Activated CD4-positive, CD25-positive, alpha-beta regulatory T cell treated with anti-CD3 and anti-CD28 coated beads, Interleukin-2, amount 50 U/mL, for 24 hours (primary cell): ENCODE measurements around the gene TMBIM1.
"Not testable (repeated sequence)": the region's sequence is repeated elsewhere in the genome, so short reads cannot be mapped to it uniquely, and the experiment has no call there.

ENCODE experiments used
- ATAC-seq, 2 donors: fragments of 150-1000 bp; cut with Tn5 transposase; one replicate each; pipeline ENCODE4 v1.10.0; 2021; ENCODE audit warnings: mild to moderate bottlenecking in 1 of 2, moderate library complexity in 1 of 2

TMBIM1 gene

DNA sequence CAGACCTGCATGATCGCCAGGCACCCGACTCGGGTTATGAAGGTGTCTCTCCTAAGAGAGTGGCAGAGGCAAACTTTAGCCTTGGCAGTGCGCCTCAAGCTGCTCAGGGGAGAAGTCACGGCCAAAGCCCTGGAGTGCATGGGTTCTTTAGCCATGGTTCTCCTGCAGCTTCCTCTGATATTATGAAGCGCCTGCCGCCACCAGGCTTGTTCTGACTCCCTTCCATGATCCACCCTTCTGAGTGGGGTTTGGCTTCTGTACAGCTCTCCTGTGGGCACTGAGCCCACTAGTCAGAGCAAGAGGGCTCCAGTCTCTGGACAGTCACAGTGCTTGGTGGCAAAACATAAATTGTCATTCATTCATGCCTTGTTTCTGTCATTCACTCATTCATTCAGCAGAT is 25.9 kb upstream of the TMBIM1 start:
- ATAC-seq = no peak

GRCh38 chr2:218317835-218318234 is 25.5 kb upstream of the TMBIM1 start:
- no peak for ATAC-seq

GRCh38 chr2:218317303-218317630 is 25.0 kb upstream of the TMBIM1 start:
- ATAC-seq = no peak

GRCh38 chr2:218315397-218315796 is 23.1 kb upstream of the TMBIM1 start:
- no peak for ATAC-seq

- not testable (repeated sequence) for ATAC-seq
Measured at GRCh38 chr2:218314764-218315163, 22.5 kb upstream of the TMBIM1 start.

DNA sequence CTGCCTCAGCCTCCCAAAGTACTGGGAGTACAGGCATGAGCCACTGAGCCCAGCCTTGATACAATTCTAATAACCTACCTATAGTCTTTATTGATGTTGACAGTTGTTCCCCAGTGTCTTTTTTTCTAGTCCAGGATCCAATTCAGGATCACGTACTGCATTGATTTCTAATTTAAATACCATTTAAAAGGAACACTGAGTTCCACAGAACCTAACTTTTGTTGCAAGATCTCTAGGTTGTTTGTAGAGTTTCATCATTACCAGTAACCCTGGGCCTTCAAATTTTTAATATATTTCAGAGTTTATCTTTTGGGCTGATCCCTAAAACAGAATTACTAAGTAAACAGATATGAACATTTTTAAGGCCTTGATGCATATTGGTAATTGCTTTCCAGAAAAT is 21.1 kb upstream of the TMBIM1 start:
- ATAC-seq = no peak

- no peak for ATAC-seq
Measured at GRCh38 chr2:218312267-218312756, 20.0 kb upstream of the TMBIM1 start.

GRCh38 chr2:218311541-218312266 is 19.4 kb upstream of the TMBIM1 start:
- ATAC-seq = not testable (repeated sequence)

DNA sequence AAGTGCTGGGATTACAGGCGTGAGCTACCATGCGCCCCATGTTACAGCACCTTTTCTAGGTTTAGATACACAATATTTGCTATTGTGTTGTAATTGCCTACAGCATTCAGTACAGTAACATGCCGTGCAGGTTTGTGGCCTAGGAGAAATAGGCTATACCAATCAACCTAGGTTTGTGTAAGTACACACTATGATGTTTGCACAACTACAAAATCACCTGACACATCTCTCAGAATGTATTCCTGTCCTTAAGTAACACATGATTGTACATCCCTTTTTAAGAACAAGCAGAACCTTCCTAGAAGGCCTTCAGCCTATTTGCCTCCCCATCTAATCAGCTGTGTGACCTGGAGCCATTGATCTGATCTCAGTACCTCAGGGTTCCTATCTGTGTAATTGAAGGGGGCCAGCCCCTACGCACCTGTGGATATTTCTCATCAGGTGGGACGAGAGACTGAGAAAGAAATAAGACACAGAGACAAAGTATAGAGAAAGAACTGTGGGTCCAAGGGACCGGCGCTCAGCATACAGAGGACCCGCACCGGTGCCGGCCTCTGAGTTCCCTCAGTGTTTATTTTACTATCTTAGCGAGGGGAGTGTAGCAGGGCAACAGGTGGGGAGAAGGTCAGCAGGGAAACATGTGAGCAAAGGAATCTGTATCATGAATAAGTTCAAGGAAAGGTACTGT is 18.7 kb upstream of the TMBIM1 start:
- ATAC-seq = no peak

GRCh38 chr2:218307415-218308090 is 15.2 kb upstream of the TMBIM1 start:
- no peak for ATAC-seq

- no peak for ATAC-seq
Measured at GRCh38 chr2:218306184-218306920, 14.0 kb upstream of the TMBIM1 start.

- ATAC-seq = no peak
Measured at GRCh38 chr2:218305383-218305782, 13.1 kb upstream of the TMBIM1 start.

DNA sequence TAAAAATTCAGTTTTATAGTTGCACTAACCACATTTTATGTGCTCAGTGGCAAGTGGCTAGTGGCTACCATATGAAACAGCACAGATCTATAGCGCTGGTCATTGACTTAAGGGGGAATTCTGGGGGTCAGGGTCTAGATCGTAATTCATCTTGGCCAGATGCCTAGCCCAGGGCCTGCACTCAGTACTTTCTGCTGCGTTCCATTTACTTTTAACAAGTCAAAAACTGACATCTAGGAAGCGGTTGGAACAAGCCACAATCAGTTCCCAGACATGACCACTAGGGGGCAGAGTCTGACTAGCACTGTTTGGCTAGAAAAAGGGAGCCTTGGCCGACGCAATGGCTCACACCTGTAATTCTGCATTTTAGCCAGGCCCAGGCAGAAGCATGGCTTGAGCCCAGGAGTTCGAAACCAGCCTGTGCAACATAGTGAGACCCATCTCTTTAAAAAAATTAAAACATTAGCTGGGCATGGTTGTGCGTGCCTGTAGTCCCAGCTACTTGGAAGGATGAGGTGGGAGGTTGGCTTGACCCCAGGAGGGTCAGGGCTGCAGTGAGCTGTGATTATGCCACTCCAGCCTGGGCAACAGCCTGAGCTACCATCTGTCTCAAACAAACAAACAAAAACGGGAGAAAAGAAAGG is 9.0 kb upstream of the TMBIM1 start:
- peak; percentile 83 to 92 for ATAC-seq

DNA sequence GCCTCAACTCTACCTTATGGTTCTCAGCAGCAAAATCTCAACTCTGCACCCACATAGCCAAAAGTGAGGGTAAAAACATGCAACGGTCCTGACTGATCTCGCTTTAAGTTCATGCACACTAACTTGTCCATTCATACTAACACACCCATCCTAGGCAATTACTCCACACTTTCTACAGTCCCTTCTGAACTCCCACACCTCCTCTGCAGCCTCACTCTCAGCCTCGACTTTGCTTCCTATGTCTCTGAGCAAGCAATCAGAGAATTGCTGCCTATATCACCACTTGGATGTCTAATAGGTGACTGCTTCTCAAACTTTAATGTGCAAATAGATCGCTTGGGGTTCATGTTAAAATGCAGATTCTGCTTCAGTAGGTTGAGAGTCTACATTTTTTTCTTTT is 7.8 kb upstream of the TMBIM1 start:
- ATAC-seq = no peak

- no peak for ATAC-seq
Measured at GRCh38 chr2:218298314-218298875, 6.1 kb upstream of the TMBIM1 start.

GRCh38 chr2:218296847-218297246 is 4.5 kb upstream of the TMBIM1 start:
- ATAC-seq = no peak

GRCh38 chr2:218296200-218296599 is 3.9 kb upstream of the TMBIM1 start:
- ATAC-seq = no peak

GRCh38 chr2:218295029-218295428 is 2.7 kb upstream of the TMBIM1 start:
- no peak for ATAC-seq

GRCh38 chr2:218294430-218295022 is 2.2 kb upstream of the TMBIM1 start:
- ATAC-seq = no peak

DNA sequence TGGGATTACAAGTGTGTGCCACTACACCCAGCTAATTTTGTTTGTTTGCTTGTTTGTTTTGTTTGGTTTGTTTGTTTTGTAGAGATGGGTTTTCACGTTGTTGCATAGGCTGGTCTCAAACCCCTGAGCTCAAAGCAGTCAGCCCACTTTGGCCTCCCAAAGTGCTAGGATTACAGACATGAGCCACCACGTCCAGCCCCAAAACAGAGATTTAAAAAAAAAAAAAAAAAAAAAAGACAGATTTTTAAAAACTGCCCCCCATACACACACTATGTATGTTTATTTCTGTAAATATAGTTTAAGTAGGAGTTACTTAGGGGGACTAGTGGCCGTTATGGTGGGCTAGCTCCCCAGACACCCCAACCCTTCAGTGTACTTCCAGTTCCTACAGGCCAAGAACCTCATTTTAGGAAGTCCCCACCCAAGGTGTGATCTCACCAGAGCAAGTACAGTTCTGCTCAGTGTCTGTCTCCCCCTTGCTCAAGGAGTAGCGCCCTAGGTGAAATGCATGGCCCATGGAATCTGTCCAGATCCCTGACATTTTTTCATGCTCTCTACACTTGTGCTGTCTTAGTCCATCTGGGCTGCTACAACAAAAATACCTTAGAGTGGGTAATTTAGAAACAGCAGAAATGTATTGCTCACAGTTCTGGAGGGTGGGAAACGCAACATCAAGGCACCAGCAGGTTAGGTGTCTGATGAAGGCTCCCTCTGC is 1.6 kb upstream of the TMBIM1 start:
- ATAC-seq = no peak
